ENCODE measurements around the gene PNPT1. TPM values are rescaled to one million over a fixed set of nuclear protein-coding genes. Genes with fewer than 3 reads are reported as not detected.

Gene PNPT1
- total and polyA plus RNA-seq, 10 of the 15 experiments (the other 5 are each of a cell fraction or from before 2014, with no cell fraction given) = 34.2 to 67.7 (median 43.3) TPM

- TF ChIP-seq NKRF (conservative IDR thresholded peaks at IDR 0.05) (no peak; the same call in 1 of the 2 replicates), RFX5 (IDR thresholded peaks at IDR 0.05; ENCODE audit: low read depth, low read length) (no peak), NR2F1 (conservative IDR thresholded peaks at IDR 0.05) (no peak), BRCA1 (IDR thresholded peaks at IDR 0.05; ENCODE audit: low read depth, low read length) (peak; percentile 99), RELB (IDR thresholded peaks at IDR 0.05; ENCODE audit: low read depth) (peak; percentile 62), RB1 (IDR thresholded peaks at IDR 0.05; ENCODE audit: borderline replicate concordance) (peak; percentile 72; the same call in 1 of the 2 replicates), SUPT20H (IDR thresholded peaks at IDR 0.05; ENCODE audit: borderline replicate concordance, control insufficient read depth, low read depth, low read length) (no peak), RELA (IDR thresholded peaks at IDR 0.05; ENCODE audit: borderline replicate concordance, partially characterized antibody) (peak; percentile 78), IRF5 (IDR thresholded peaks at IDR 0.05; ENCODE audit: borderline replicate concordance) (peak; percentile 95), ZNF384 (IDR thresholded peaks at IDR 0.05; ENCODE audit: borderline replicate concordance, low read depth, low read length) (0 out of 2 replicates have a peak, but pooled peaks have one; percentile 13), REST (IDR thresholded peaks at IDR 0.05; ENCODE audit: low read depth, low read length) (peak; percentile 10; the same call in 1 of the 2 replicates), WRNIP1 (IDR thresholded peaks at IDR 0.05; ENCODE audit: borderline replicate concordance, low read depth, low read length) (no peak), SMAD5 (IDR thresholded peaks at IDR 0.05; ENCODE audit: low read depth) (peak; percentile 83; the same call in 1 of the 2 replicates), FOXK2 (IDR thresholded peaks at IDR 0.05) (peak; percentile 80), SREBF2 (IDR thresholded peaks at IDR 0.05; ENCODE audit: low read length) (no peak), CBX5 (IDR thresholded peaks at IDR 0.05; ENCODE audit: low read depth) (peak; percentile 81; the same call in 1 of the 2 replicates)
Observed at GRCh38 chr2:55617175-55618024, 76.2 kb downstream of the PNPT1 start, which contains the start of gene PPP4R3B (continued).
